ENCODE results near the gene C9orf85. TPM values are rescaled to one million over a fixed set of nuclear protein-coding genes. Genes with fewer than 3 reads are reported as not detected.

C9orf85 gene
- polyA plus RNA-seq, 1 experiment, result 16.1 TPM

- DNase-seq (ENCODE audit: low read depth), result peak; percentile 70
- CTCF ChIA-PET, result no interaction called here
These were observed 18.5 kb downstream of the C9orf85 start for GRCh38 chr9:71929791-71930440.

GRCh38 chr9:71931166-71931565 lies 19.7 kb downstream of the C9orf85 start:
- no peak for TF ChIP-seq CTCF (IDR thresholded peaks at IDR 0.05; ENCODE audit: insufficient read depth, low read depth, low read length)
- no peak overlapping the region for H3K4me3 ChIP-seq (ENCODE audit: low read depth, low read length)
- no peaks in the 10 kb centered on the region for H3K36me3 ChIP-seq (ENCODE audit: control insufficient read depth, insufficient read depth, low read length)
- POLR2A ChIA-PET, result no interaction called here
- H3K27me3 ChIP-seq (ENCODE audit: control insufficient read depth, insufficient read depth, low read length), result no peaks in the 10 kb centered on the region
- CTCF ChIA-PET, result interaction anchor here (0.5 to 1.7 kb wide), 4 partner anchors 11 to 114 kb away, joined by 3 to 6 read pairs (median 4); no protein-coding TSS in a partner anchor
- DNase-seq (ENCODE audit: low read depth), result no peak

More at GRCh38 chr9:71929791-71930440, 18.5 kb downstream of the C9orf85 start:
- Histone ChIP-seq H3K27me3 (ENCODE audit: control insufficient read depth, insufficient read depth, low read length) (no peaks in the 10 kb centered on the region), H3K36me3 (ENCODE audit: control insufficient read depth, insufficient read depth, low read length) (no peaks in the 10 kb centered on the region), H3K4me3 (ENCODE audit: low read depth, low read length) (no peak overlapping the region)
- no peak for TF ChIP-seq CTCF (IDR thresholded peaks at IDR 0.05; ENCODE audit: insufficient read depth, low read depth, low read length)
- POLR2A ChIA-PET, result interaction anchor here (1.0 kb wide), 1 partner anchor 249 kb away, joined by 3 read pairs; no protein-coding TSS in a partner anchor

- ChIA-PET CTCF (no interaction called here), POLR2A (interaction anchor here (0.7 kb wide), 1 partner anchor 12 kb away, joined by 4 read pairs; no protein-coding TSS in a partner anchor)
- no peak for DNase-seq (ENCODE audit: low read depth)
- H3K27me3 ChIP-seq (ENCODE audit: control insufficient read depth, insufficient read depth, low read length), result no peaks in the 10 kb centered on the region
- no peak for TF ChIP-seq CTCF (IDR thresholded peaks at IDR 0.05; ENCODE audit: insufficient read depth, low read depth, low read length)
- no peaks in the 10 kb centered on the region for H3K36me3 ChIP-seq (ENCODE audit: control insufficient read depth, insufficient read depth, low read length)
- no peak overlapping the region for H3K4me3 ChIP-seq (ENCODE audit: low read depth, low read length)
These were observed 24.6 kb downstream of the C9orf85 start for GRCh38 chr9:71936066-71936465.

GRCh38 chr9:71937070-71937625 lies 25.7 kb downstream of the C9orf85 start:
- no peaks in the 10 kb centered on the region for H3K36me3 ChIP-seq (ENCODE audit: control insufficient read depth, insufficient read depth, low read length)
- POLR2A ChIA-PET, result no interaction called here
- CTCF ChIA-PET, result no interaction called here
- TF ChIP-seq CTCF (IDR thresholded peaks at IDR 0.05; ENCODE audit: insufficient read depth, low read depth, low read length), result no peak
- no peak for DNase-seq (ENCODE audit: low read depth)
- no peaks in the 10 kb centered on the region for H3K27me3 ChIP-seq (ENCODE audit: control insufficient read depth, insufficient read depth, low read length)
- no peak overlapping the region for H3K4me3 ChIP-seq (ENCODE audit: low read depth, low read length)

GRCh38 chr9:71937898-71938297 lies 26.5 kb downstream of the C9orf85 start:
- H3K36me3 ChIP-seq (ENCODE audit: control insufficient read depth, insufficient read depth, low read length), result no peaks in the 10 kb centered on the region
- no peaks in the 10 kb centered on the region for H3K27me3 ChIP-seq (ENCODE audit: control insufficient read depth, insufficient read depth, low read length)
- no peak for DNase-seq (ENCODE audit: low read depth)
- H3K4me3 ChIP-seq (ENCODE audit: low read depth, low read length), result no peak overlapping the region
- ChIA-PET POLR2A (no interaction called here), CTCF (no interaction called here)
- TF ChIP-seq CTCF (IDR thresholded peaks at IDR 0.05; ENCODE audit: insufficient read depth, low read depth, low read length), result no peak

All from BJ (cell line).